Lower leg skin (tissue), 4 donors: Measurements from ENCODE around the gene NAALADL2. TPM values are rescaled to one million over a fixed set of nuclear protein-coding genes. Genes with fewer than 3 reads are reported as not detected.

Experiments
- DNase-seq, 2 donors: peaks; one replicate each; pipeline ENCODE4 v3.0.0-alpha.2; 2019; ENCODE audit warnings: low spot score in 2 of 2
- H3K4me3 ChIP-seq: fragments of 200-600 bp; sonication (generic); 2 replicates; pipeline ENCODE4 v1.5.1; 2017; ENCODE audit warnings: mild to moderate bottlenecking, low read depth; ENCODE audit not compliant: poor library complexity, severe bottlenecking
- POLR2A ChIP-seq, 2 donors: fragments of 450-650 bp; IDR thresholded peaks; one replicate each; pipeline ENCODE4 v1.6.1; 2016 to 2017; ENCODE audit warnings: antibody characterized with exemption in 2 of 2, mild to moderate bottlenecking in 1 of 2, moderate library complexity in 1 of 2
- WGBS, 2 donors: methylation state at CpG; one replicate each; pipeline ENCODE4 v1.1.5; 2018; 5-methylcytosine and 5-hydroxymethylcytosine counted together
- intact Hi-C: fragments of 100-400 bp; cut with DNase I; formaldehyde crosslinking; loops from one replicate; pipeline ENCODE4 v1.15.0; 2023; ENCODE audit warnings: low total_unique reads
- total RNA-seq, 4 donors: library from RNA; depleted of rRNA; stranded (reverse); fragments of >200 nt; gene quantifications; one replicate each; pipeline ENCODE4 v1.1.0, GENCODE V29; 2016
- TF ChIP-seq, protein P1 (sequence below), 3 donors: fragments of 450-650 bp; IDR thresholded peaks; one replicate each; pipeline ENCODE4 v1.5.1; 2016; ENCODE audit warnings: antibody characterized with exemption in 3 of 3, mild to moderate bottlenecking in 3 of 3, moderate library complexity in 2 of 3

The NAALADL2 gene
- total RNA-seq, 4 donors from 2014 or later = 3.6 to 8.1 (median 4.6) TPM

DNA sequence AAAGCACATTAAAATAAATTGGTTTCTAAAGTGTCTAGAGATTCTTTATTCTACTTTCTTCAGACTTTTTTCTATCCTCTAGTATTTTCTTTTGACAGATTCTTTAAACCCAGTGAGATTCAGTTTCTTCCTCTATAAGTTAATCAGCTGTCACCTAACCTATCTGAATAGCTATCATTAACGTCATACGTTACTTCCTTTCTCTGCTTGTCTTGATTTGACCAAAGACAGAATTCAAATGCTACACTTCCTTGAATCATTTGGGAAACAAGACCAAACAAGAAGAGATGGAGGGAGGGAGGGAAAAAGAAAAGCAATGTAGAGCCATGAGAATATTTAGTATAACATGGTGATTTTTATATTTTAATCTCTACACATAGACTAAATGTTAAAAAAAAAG is 235.2 kb downstream of the NAALADL2 start:
- intact Hi-C loops = no loop called here
- WGBS, 2 donors = 45 to 63% methylated on average over 2 of the region's 2 CpGs
- H3K4me3 ChIP-seq = no peak overlapping the region
- no peak for TF ChIP-seq POLR2A (IDR thresholded peaks at IDR 0.05)
- TF ChIP-seq, protein P1, sequence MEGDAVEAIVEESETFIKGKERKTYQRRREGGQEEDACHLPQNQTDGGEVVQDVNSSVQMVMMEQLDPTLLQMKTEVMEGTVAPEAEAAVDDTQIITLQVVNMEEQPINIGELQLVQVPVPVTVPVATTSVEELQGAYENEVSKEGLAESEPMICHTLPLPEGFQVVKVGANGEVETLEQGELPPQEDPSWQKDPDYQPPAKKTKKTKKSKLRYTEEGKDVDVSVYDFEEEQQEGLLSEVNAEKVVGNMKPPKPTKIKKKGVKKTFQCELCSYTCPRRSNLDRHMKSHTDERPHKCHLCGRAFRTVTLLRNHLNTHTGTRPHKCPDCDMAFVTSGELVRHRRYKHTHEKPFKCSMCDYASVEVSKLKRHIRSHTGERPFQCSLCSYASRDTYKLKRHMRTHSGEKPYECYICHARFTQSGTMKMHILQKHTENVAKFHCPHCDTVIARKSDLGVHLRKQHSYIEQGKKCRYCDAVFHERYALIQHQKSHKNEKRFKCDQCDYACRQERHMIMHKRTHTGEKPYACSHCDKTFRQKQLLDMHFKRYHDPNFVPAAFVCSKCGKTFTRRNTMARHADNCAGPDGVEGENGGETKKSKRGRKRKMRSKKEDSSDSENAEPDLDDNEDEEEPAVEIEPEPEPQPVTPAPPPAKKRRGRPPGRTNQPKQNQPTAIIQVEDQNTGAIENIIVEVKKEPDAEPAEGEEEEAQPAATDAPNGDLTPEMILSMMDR (IDR thresholded peaks at IDR 0.05) = no peak
- DNase-seq = no peak

DNA sequence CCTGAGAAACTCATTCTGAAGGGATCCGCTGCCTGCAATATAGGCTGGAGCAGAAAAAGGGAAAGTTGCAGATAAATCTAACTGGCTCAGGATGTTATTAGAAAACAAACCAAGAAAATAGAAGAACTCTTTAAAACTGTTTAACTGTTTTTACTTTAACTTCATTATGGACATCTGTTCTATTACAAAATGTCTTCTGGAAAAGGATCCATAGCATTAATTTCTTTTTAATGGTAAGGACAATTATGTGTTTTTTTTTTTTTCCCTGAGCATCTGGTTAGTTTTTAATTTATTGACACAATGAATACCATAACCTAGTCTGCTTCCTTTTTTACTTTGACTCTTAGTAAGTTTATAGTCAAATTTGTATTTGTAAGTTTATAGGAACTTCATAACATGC is 239.5 kb downstream of the NAALADL2 start:
- no peak for DNase-seq
- intact Hi-C loops = no loop called here
- 95 to 100% methylated on average over 1 of the region's 1 CpG for WGBS, 2 donors
- no peak overlapping the region for H3K4me3 ChIP-seq
- TF ChIP-seq, protein P1 (IDR thresholded peaks at IDR 0.05) = no peak
- no peak for TF ChIP-seq POLR2A (IDR thresholded peaks at IDR 0.05)

GRCh38 chr3:175102161-175102560 is 243.0 kb downstream of the NAALADL2 start:
- H3K4me3 ChIP-seq = no peak overlapping the region
- 56 to 62% methylated on average over 1 of the region's 1 CpG for WGBS, 2 donors
- no peak for DNase-seq
- TF ChIP-seq, protein P1 (IDR thresholded peaks at IDR 0.05) = no peak
- no peak for TF ChIP-seq POLR2A (IDR thresholded peaks at IDR 0.05)
- intact Hi-C loops = no loop called here

DNA sequence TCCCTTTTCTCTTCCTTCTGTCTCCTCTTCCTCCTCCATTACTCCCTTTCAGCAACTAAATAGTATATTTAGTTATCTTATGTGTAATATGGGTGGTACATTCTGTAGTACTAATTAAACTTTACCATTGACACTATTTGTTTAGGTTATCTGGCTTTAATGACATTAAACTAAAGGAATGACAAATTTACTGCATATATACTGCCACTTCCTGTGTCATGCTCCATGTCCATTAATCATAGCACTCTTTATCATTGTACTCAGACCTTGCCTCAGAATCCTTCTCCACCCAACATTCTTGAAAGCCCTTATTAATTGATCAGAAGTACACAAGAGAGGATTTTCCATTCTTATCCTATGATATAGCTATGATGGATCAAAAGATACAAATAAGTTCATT is 244.2 kb downstream of the NAALADL2 start:
- TF ChIP-seq, protein P1 (IDR thresholded peaks at IDR 0.05) = no peak
- no peak for TF ChIP-seq POLR2A (IDR thresholded peaks at IDR 0.05)
- H3K4me3 ChIP-seq = no peak overlapping the region
- intact Hi-C loops = no loop called here
- DNase-seq = no peak

- TF ChIP-seq, protein P1 (IDR thresholded peaks at IDR 0.05) = no peak
- no peak for TF ChIP-seq POLR2A (IDR thresholded peaks at IDR 0.05)
- no peak for DNase-seq
- intact Hi-C loops = no loop called here
- no peak overlapping the region for H3K4me3 ChIP-seq
These were observed 245.9 kb downstream of the NAALADL2 start for GRCh38 chr3:175105066-175105465.

DNA sequence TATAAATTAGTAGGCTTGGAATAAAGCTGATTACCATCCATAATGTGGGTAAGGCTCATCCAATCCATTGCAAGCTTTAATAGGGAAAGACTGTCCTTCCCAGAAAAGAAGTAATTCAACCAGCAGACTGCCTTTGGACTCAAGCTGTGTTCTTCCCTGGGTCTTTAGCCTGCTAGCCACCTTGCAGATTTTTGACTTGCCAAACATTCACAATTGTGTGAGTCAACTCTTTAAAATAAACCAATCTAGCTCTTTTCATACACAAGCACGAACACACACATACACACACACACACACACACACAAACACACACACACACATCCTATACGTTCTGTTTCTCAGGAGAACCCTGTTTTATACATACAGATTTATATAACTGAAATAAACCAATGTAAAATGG is 248.1 kb downstream of the NAALADL2 start:
- 89 to 91% methylated on average over 2 of the region's 2 CpGs for WGBS, 2 donors
- TF ChIP-seq, protein P1 (IDR thresholded peaks at IDR 0.05) = no peak
- no peak for TF ChIP-seq POLR2A (IDR thresholded peaks at IDR 0.05)
- DNase-seq = no peak
- no peak overlapping the region for H3K4me3 ChIP-seq
- intact Hi-C loops = no loop called here
